GM21528 (cell line): ENCODE results near the gene CBFA2T2.
"Not testable (repeated sequence)": the region's sequence is repeated elsewhere in the genome, so short reads cannot be mapped to it uniquely, and the experiment has no call there.

Experiments used
- ATAC-seq: cut with Tn5 transposase; IDR thresholded peaks from one replicate; pipeline ENCODE4 v1.9.1; 2021; ENCODE audit warnings: mild to moderate bottlenecking, moderate library complexity; ENCODE audit not compliant: unreplicated experiment, low FRiP score

The CBFA2T2 gene

GRCh38 chr20:33606118-33606771 is 116.3 kb downstream of the CBFA2T2 start:
- ATAC-seq = no peak

- no peak for ATAC-seq
These were observed 119.6 kb downstream of the CBFA2T2 start for GRCh38 chr20:33609504-33609903.

GRCh38 chr20:33611106-33611505 is 121.2 kb downstream of the CBFA2T2 start:
- ATAC-seq = no peak

- no peak for ATAC-seq
These were observed 122.1 kb downstream of the CBFA2T2 start for GRCh38 chr20:33612001-33612400.

- no peak for ATAC-seq
These were observed 132.0 kb downstream of the CBFA2T2 start for GRCh38 chr20:33621717-33622400.

- ATAC-seq = no peak
These were observed 132.9 kb downstream of the CBFA2T2 start for GRCh38 chr20:33622705-33623365.

- ATAC-seq = no peak
These were observed 134.5 kb downstream of the CBFA2T2 start for GRCh38 chr20:33624399-33624798.

- ATAC-seq = no peak
These were observed 136.3 kb downstream of the CBFA2T2 start for GRCh38 chr20:33626190-33626589.

- no peak for ATAC-seq
These were observed 137.8 kb downstream of the CBFA2T2 start for GRCh38 chr20:33627577-33628216.

- ATAC-seq = no peak
These were observed 139.6 kb downstream of the CBFA2T2 start for GRCh38 chr20:33629533-33629932.

GRCh38 chr20:33629979-33630378 is 140.1 kb downstream of the CBFA2T2 start:
- no peak for ATAC-seq

GRCh38 chr20:33630507-33630906 is 140.6 kb downstream of the CBFA2T2 start:
- no peak for ATAC-seq

- ATAC-seq = not testable (repeated sequence)
These were observed 142.0 kb downstream of the CBFA2T2 start for GRCh38 chr20:33631910-33632309.

GRCh38 chr20:33635341-33635740 is 145.4 kb downstream of the CBFA2T2 start:
- no peak for ATAC-seq

- no peak for ATAC-seq
These were observed 146.9 kb downstream of the CBFA2T2 start for GRCh38 chr20:33636776-33637175.

GRCh38 chr20:33640287-33640686 is 150.4 kb downstream of the CBFA2T2 start:
- ATAC-seq = no peak

- ATAC-seq = no peak
These were observed 154.6 kb downstream of the CBFA2T2 start for GRCh38 chr20:33644313-33645071.

- no peak for ATAC-seq
These were observed 155.1 kb downstream of the CBFA2T2 start for GRCh38 chr20:33645072-33645358.

- no peak for ATAC-seq
These were observed 155.5 kb downstream of the CBFA2T2 start for GRCh38 chr20:33645396-33645795.

GRCh38 chr20:33646191-33646590 is 156.3 kb downstream of the CBFA2T2 start:
- no peak for ATAC-seq
